ENCODE data around the gene PSD.

Gene PSD

Small RNAs within 50 kb of the gene (small RNA-seq; reads per million reads assigned to genes)
- 3,161 reads per million, percentile 99 among the genes with 10 or more reads in this experiment for gene MIR146B (ENCODE audit: low read depth)

Measured in mesenchymal stem cell (in vitro differentiated cells and primary cell).